NCI-H226 (cell line): ENCODE results near the gene RPUSD1.

ENCODE experiments used
- DNase-seq: peaks from one replicate; pipeline ENCODE4 v3.0.0-alpha.2; 2015

RPUSD1 gene

GRCh38 chr16:818132-818531 lies 30.0 kb upstream of the RPUSD1 start:
- DNase-seq, result no peak

DNA sequence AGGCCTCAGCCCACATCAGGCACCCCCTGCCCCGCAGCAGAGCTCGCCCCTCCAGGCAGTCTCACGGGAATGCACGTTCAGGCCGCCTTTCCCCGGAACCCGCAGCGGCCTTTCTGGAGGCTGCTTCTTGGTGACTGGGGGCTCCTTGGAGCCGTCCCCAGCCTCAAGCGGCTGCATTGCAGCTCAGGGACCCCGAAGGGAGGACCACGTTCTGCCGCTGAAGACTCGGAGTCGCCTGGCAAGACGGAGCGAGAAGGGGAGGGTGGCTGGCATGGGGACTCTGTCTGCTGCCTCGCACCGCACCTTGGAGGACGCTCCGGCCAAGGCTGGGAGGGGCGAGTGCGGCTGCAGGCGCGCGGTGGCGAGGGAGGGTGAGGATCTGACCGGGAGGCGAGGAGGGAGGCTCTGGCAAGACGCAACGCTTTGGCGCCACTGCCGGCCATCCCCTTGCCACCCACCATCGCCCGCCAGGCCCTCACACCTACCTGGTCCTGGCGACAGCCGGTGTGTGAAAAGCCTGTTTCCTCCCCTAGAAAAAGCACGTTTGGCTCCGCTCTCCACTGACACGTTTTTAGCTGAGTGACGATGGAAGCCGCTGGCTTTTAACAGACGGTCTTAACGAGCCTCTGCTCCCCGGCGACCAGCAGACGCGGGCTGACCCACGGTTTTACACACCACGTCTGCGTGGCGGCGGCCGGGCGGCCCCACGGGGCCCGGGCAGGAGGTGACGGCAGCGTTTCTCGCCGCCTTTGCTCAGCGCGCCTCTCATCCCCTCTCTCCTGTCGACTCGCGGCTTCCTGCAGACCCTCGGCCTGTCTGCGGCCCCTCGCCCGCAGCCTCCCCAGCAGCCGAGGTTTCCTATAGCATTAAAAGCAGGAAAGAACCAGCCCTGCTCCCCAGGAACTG lies 29.1 kb upstream of the RPUSD1 start:
- DNase-seq, result no peak

GRCh38 chr16:815861-816260 lies 27.7 kb upstream of the RPUSD1 start:
- DNase-seq, result no peak

DNA sequence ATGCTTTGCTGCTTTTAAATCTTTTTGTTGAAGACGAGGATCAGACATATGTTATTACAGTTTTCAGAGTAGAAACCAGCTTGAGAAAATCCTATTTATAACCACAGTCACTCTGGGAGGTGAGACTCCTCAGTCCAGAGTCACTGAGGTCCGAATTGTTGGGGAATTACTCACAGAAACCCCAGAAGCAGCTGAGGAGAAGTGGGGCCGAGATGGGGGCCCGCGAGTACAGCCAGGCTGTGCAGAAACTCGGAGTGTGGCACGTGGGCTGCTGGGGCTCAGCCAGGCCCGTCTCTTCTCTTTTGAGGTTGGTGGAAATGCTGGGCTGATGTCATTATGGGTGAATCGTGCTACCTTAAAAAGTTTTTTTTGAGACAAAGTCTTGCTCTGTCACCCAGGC lies 26.8 kb upstream of the RPUSD1 start:
- peak; percentile 12 for DNase-seq

GRCh38 chr16:813916-814412 lies 25.8 kb upstream of the RPUSD1 start:
- no peak for DNase-seq

DNA sequence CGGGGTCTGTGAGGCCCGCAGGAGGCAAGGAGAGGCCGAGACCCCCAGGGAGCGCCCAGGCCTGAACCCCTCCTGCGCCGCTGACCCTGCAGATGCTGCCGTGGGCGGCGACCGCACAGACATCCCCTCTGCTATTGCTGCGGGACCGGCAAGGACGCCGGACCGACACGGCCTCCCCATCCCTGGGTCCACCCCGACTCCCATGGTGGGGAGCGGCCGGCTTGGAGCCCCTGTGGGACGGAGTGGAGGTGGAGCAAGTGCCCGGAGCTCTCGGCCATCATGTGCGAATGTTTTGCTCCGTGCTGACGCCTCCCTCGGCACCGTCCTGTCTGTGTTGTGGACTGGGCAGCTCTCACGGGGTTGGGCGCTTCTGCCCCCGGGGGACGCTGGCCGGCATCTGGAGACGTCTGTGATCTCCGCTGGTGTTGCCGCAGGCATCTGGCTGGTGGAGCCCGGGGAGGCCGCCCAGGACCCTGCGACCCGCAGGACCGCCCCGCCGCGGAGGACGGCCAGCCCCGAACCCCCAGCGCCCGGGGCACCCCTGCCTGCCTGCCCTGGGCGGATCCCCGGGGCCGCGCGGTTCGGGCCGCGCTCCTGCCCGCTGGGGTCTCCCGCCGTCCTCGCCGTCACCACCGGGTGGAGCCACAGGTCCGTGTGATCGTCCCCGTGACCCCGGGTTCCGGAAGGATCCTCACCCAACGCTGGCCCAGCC lies 25.2 kb upstream of the RPUSD1 start:
- no peak for DNase-seq

- no peak for DNase-seq
These were observed 19.9 kb upstream of the RPUSD1 start for GRCh38 chr16:808085-808386.

DNA sequence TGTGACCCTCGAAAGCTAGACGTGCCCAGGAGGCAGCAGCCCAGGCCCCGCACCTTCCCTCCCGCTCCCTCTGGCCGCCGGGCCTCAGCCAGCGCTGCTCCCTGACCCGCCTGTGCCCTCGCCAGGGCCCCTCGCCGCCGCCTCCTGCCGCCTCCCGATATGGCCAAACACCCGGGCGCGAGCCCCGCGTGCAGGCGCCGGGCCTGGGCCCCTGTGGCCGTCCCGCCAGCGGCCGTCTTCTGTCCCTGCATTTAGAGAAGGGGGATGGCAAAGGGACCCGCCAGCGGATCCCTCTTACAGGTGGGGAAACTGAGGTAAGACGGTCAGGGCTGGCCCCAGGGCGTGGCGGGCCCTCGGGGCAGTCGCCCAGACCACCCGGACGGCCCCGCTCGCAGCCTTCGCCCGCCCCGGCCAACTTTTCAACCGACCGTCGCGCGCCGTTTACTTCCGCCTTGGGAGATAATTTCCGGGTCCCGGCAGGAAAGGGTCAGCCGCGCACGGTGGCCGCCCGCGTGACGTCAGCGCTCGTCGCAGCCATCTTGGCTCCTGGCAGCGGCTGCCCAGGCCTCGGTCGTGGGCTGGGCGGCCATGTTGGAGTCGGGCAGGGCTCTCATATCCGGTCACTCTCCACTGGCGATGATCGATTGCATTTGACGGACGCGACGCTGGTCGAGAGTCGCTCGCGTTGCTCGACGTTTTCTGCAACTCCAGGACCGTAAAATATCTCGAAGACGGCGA lies 19.3 kb upstream of the RPUSD1 start:
- peak; percentile 69 for DNase-seq

DNA sequence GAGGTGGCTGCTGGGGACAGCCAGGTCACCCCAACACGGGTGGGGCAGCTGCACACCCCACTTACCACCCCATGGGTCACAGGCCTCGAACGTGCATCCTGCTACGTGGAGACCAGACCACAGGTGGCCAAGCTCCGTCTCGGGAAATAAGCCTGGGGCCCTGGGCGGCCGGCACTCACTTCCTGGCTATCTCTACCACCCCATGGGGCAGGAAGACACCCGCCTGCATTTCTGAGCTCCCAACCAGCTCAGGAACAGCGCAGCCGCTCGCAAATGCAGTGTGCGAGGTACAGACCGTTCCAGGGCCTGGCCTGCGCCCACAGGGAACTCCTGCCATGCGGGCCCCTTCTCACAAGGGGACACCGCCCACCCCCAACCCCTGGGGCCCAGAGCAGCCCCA lies 17.3 kb upstream of the RPUSD1 start:
- no peak for DNase-seq

GRCh38 chr16:804193-805048 lies 16.2 kb upstream of the RPUSD1 start:
- no peak for DNase-seq

DNA sequence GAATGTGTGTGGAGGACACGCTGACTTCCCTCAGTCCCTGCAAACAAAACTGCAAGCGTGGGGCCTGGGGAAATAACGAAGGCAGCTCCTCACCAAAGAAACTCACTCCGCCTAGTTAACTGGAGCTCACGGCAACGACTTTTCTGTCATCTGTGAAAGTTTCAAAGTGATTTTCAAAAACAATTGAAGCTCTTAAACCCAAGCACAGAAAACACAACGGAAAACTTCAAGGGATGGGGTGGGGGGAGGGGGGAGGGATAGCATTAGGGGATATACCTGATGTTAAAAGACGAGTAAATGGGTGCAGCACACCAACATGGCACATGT lies 15.5 kb upstream of the RPUSD1 start:
- DNase-seq, result no peak

- no peak for DNase-seq
These were observed 15.0 kb upstream of the RPUSD1 start for GRCh38 chr16:802914-803753.

DNA sequence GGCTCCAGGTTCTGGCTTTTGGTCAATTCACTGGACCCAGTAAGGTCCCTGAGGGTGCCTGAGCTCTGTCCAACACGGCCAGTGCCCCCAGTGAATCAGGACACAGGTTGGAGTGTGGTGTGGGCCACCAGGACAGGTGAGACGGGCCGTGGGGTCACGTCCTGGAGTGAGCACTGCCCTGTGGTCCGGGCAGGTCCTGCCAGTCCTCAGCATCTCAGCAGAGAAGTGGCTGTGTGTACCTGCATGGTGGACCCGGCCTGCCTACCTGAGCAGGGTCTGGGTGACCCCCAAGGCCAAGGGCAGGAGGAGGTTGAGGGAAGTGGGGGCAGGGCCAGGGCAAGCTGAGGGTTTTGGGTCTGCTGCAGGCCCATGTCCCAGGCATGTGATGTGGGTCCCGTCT lies 14.3 kb upstream of the RPUSD1 start:
- DNase-seq, result no peak

DNA sequence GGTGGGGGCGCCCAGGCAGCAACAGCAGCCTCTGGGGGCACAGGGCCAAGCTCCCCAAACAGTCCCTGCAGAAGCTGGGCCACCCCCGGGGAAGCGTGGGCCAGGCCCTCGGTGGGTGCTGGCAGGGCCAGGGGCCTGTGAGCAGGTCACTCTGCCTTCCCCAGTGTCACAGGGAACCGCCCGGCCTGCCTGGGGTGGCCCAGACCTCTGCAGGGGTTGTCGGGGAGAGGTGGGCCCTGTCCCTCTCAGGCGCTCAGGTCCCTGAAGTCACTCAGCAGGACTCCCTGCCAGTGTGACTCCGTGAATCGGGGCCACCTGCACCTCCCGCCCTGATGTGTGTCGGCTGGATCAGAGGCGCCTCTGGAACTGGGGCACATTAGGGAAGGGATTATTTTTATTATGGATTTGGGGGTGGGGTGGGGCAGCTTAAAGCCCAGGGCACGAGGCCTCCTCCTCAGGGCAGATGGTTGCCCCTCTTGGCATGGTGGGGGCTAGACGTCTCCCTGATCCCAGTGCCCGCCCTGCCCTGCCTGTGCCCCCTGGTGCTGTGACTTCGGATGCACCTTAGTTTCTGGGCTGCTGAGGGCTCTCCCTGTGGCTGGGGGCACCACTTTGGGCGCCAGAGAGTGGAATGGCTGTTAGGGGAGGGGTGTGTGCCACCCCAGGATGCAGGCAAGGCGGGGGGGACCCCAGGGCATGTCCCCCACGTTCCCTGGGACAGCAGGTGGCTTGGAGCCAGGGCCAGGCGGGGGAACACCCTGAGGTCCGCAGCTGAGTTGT lies 13.6 kb upstream of the RPUSD1 start:
- DNase-seq, result no peak

- DNase-seq, result no peak
These were observed 12.8 kb upstream of the RPUSD1 start for GRCh38 chr16:800834-801511.

- DNase-seq, result no peak
These were observed 12.0 kb upstream of the RPUSD1 start, which contains the start of gene GNG13 for GRCh38 chr16:799948-800833. Gene GNG13, minus strand, starts transcription at chr16:800734. Its CDS starts 1,657 bp downstream, at chr16:799077.

DNA sequence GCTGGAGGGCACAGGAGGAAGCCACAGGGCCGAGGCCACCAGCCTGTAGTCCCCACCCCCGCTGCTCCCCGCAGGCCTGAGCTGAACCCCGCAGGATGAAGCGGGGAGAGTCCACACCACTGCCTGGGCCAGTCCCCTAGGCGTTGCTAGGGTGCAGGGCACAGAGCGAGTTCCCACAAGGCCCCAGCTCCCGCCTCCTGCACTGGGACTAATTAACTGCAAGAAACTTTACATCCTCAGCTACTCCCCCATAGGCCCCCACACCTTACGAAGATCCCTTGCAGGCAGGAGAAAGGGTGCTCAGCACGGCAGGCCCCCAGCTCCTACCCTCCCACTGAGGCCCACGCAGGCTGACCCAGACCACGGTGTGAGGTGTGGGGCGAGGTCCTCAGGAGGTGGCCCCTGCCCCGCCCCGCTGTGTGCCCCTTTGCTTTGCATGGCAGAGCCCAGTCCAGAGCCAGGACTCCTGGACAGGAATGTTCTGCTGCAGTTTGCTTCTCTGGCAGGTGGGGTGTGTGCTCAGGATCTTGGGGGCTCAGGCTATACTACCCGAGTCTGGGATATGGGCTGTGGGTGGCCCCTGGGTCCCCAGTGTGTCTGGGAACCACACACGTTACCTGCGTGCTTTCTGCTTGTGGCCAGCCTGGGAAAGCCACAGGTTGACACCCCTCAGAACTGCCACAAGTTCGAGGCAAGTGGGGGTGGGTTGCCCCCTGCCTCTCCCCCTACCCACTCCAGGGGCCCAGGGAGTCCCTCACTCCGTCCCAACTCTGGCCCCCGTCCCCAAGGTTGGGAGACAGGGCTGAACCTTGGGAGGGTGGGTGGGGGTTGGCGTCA lies 11.1 kb upstream of the RPUSD1 start:
- DNase-seq, result no peak

- no peak for DNase-seq
These were observed 10.5 kb upstream of the RPUSD1 start for GRCh38 chr16:798666-799065.
